Frontal cortex (tissue), 4 donors: ENCODE measurements around the gene MEGF11. TPM values are rescaled to one million over a fixed set of nuclear protein-coding genes. Genes with fewer than 3 reads are reported as not detected.
"Not testable (repeated sequence)": the region's sequence is repeated elsewhere in the genome, so short reads cannot be mapped to it uniquely, and the experiment has no call there.

Experiments used
- DNase-seq, 2 donors: peaks; one replicate each; pipeline ENCODE4 v3.0.0; 2012; ENCODE audit warnings: low spot score in 2 of 2
- FAIRE-seq: peaks from 2 replicates; lab custom pipeline; 2012; peaks lifted over from hg19 to GRCh38; lab: Jason Lieb, UNC
- total RNA-seq: library from RNA; depleted of rRNA; stranded (reverse); fragments of >200 nt; gene quantifications from one replicate; pipeline ENCODE4 v1.2.3, GENCODE V29; 2014
- donor health status: control.
- donor health status: control.
- donor health status: control.

Gene MEGF11
- total RNA-seq, 1 donor from 2014 or later = 4.5 TPM

- DNase-seq = no peak
- no peak for FAIRE-seq
Observed at GRCh38 chr15:65998486-65998885, 255.1 kb downstream of the MEGF11 start.

GRCh38 chr15:65996901-65997300 is 256.6 kb downstream of the MEGF11 start:
- no peak for FAIRE-seq
- no peak for DNase-seq

DNA sequence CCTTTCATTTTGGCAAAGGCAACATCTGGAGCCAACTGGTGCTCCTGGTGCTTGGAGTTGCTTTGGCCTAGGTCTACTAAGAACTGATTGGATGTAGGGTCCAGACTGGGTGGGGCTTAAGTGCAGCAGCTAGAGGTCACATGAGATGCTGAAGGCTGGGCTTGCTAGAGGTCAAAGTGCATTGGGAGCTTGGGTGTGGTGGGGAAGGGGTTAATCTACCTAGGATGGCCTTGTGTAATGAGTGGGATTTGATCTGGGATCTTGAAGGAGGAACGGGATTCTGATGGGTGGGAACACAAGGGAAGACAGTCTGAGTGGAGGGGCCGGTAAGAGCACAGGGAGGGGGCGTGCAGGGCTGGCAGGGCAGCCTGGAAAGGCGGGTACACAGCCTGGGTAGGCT is 258.7 kb downstream of the MEGF11 start:
- DNase-seq (no peak), FAIRE-seq (no peak)

DNA sequence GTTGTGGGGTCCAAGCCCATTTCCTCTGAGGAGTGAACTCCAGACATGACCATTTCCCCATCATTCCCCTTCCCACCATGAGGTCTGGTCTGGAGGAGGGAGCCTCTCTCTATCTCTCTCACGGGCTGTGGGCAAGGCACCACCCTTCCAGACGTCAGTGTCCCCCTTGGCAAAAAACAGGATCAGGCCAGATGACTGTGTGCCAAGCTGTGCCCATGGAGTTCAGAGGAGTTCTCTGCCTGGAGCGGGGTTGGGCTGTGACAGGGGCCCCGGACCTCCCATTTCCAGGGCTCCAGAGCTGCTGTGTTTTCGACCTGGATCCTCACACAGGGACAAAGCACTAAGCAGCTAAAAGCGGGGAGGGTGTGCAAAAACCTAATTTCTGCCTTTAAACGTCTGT is 259.8 kb downstream of the MEGF11 start:
- no peak for DNase-seq
- no peak for FAIRE-seq

- no peak for DNase-seq
Observed at GRCh38 chr15:65993236-65993635, 260.3 kb downstream of the MEGF11 start.

DNA sequence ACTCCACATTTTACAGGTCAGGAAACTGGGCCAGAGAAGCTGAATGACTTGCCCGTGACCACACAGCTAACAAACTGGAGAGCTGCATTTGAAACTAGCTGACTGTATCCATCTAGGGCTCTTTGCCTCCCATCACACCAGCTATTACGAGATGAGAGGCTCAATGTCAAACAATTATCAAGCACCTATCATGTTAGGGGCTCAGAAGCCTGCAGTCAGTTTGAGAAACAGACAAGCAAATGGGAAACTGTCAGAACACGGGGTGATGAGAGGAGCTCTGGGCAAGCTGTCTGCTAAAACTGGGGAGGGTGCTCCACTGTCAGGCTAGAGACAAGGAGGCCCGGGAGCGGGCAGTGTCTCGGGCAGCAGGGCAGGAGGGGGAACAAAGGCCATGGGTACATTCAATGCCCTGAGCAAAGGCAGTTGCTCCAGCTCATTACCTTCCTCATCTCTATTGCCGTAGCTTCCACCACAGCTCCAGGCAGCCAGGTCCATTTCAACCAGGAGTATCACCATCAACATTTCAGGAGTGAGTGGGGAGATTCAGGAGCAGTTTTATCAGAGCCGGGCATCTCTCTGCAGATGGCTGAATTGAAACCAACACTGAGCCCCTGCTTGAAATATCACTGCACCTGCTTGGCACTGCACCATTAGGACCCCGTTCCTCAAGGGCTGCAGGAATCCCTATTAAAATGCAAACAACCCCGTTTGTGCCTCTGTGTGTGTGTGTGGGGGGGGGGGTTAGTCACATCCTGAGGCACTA is 261.6 kb downstream of the MEGF11 start:
- FAIRE-seq (no peak), DNase-seq (no peak)

More at GRCh38 chr15:65993236-65993635, 260.3 kb downstream of the MEGF11 start:
- FAIRE-seq = no peak

- DNase-seq (no peak), FAIRE-seq (no peak)
Observed at GRCh38 chr15:65990298-65990981, 263.1 kb downstream of the MEGF11 start.

GRCh38 chr15:65987100-65987499 is 266.4 kb downstream of the MEGF11 start:
- FAIRE-seq (no peak), DNase-seq (no peak)

GRCh38 chr15:65986416-65986815 is 267.1 kb downstream of the MEGF11 start:
- FAIRE-seq = no peak
- DNase-seq = no peak

- FAIRE-seq (no peak), DNase-seq (no peak)
Observed at GRCh38 chr15:65985387-65985786, 268.2 kb downstream of the MEGF11 start.

GRCh38 chr15:65982627-65983322 is 270.8 kb downstream of the MEGF11 start:
- FAIRE-seq (no peak), DNase-seq (no peak)

GRCh38 chr15:65981837-65982626 is 271.5 kb downstream of the MEGF11 start:
- DNase-seq (peak in 1 of 2 donors; percentile 71), FAIRE-seq (no peak)

GRCh38 chr15:65980824-65981456 is 272.6 kb downstream of the MEGF11 start:
- DNase-seq (peak; percentile 44 to 57), FAIRE-seq (no peak)

- FAIRE-seq (no peak), DNase-seq (no peak)
Observed at GRCh38 chr15:65979837-65980236, 273.7 kb downstream of the MEGF11 start.

DNA sequence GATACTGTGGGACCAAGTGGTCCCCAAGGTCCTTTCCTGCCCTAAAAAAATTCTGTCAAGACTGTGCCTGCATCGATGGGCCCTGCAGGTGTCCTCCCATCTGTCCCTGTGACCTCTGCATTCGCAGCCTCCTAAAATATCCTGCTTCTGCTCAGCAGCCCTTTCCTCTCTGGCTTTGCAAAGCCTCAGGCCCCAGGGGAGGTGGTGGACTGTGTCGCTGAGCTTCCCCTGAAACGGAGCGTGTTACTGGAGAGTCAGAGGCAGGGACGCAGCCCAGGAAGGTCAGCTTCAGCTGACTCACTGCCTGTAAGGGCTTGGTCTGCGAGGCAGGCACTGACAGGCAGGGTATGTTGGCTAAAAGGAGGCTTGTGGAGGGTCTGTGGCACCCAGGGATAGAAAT is 274.2 kb downstream of the MEGF11 start:
- no peak for FAIRE-seq
- DNase-seq = no peak

- FAIRE-seq = no peak
Observed at GRCh38 chr15:65978110-65978509, 275.4 kb downstream of the MEGF11 start.

DNA sequence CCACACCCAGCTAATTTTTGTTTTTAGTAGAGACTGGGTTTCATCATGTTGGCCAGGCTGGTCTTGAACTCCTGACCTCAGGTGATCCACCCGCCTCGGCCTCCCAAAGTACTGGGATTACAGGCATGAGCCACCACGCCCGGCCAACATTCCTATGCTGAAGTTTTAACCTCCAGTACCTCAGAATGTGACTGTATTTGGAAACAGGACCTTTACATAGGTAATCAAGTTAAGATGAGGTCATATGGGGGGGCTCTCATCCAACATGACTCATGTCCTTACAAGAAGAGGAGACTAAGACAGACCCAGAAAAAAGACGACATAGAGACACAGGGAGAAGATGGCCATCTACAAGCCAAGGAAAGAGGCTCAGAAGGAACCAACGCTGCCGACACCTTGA is 277.4 kb downstream of the MEGF11 start:
- DNase-seq, FAIRE-seq: not testable (repeated sequence)

More at GRCh38 chr15:65978110-65978509, 275.4 kb downstream of the MEGF11 start:
- no peak for DNase-seq

DNA sequence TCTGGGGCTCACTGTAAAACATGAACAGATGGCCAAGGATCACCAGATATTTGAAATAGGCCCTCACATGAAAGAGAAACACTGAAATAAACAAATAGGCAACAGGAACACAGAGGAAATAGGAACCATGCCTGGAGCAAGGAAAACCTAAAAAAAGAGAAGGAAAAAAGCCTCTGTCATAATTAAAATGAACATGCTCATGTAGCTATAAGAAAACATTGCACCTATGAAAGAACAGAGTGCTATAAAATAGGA is 281.9 kb downstream of the MEGF11 start:
- FAIRE-seq (no peak), DNase-seq (no peak)

GRCh38 chr15:65970937-65971740 is 282.4 kb downstream of the MEGF11 start:
- no peak for DNase-seq

More at GRCh38 chr15:65970937-65971740, 282.4 kb downstream of the MEGF11 start:
- no peak for FAIRE-seq
